ENCODE results near the gene PEX14.

Gene PEX14

DNA sequence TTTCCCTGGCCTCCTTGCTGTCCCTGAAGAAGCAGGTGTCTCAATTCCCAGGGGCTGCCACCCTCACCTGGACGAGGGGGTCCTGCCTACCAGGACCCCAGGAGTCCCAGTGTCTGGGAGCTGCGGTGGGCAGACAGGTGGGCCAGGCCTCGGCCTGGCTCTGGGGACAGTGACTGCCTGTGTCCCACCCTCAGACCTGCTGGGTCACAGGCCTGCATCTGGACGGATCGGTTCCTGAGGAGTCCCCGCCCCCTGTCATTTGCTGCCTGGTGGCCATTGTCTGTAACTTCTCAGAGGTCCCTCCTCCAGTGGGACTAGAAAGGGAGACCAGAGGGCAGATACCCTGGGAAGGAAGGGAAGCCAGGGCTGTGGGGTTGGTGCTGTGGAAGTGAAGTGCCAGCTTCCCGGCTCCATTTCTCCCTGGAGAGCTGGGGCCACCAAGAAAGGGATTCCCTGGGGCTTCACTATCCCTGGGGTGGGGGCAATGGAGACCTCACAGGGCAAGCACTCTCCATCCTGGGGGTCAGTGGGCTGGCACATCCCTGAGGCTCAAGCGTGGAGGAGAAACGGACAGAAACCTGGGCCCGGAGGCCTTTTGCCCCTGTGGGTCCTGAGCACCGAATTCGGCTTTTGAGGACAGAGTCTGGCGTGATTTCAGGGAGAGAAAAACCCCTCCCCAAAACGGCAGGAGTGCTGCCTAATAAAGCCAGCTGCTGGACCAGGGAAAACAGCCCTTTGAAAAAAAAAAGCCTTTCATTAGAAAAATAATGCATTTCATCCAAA is 157.3 kb downstream of the PEX14 start:
- DNase-seq (ENCODE audit: low read depth in 2 of 3, low spot score in 1 of 3): no peak

DNA sequence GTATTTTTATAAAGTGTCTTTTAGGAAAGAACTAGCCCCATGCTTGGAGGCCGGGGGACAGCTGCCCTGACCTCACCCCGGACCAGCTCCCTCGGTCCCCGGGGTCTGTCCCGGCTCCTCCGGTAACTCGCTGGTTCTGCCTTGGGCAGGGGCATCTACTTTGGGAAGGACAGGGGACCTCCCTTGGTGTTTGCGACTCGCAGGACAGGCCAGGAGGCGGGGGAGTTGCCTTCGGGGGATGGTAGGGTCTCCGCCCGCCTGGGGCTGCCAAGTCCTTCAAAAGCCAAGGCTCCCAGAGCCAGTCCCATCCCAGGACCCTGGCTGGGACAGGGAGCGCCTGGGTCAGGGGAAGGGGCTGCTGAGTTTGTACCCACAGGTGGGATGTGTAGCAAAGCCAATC is 157.9 kb downstream of the PEX14 start:
- DNase-seq (ENCODE audit: low read depth in 2 of 3, low spot score in 1 of 3): no peak

GRCh38 chr1:10633416-10633815 is 158.7 kb downstream of the PEX14 start:
- no peak for DNase-seq (ENCODE audit: low read depth in 2 of 3, low spot score in 1 of 3)

- no peak for DNase-seq (ENCODE audit: low read depth in 2 of 3, low spot score in 1 of 3)
Observed at GRCh38 chr1:10634075-10634427, 159.3 kb downstream of the PEX14 start.

- no peak for DNase-seq (ENCODE audit: low read depth in 2 of 3, low spot score in 1 of 3)
Observed at GRCh38 chr1:10634428-10635084, 159.8 kb downstream of the PEX14 start.

- DNase-seq (ENCODE audit: low read depth in 2 of 3, low spot score in 1 of 3): no peak
Observed at GRCh38 chr1:10635085-10635896, 160.5 kb downstream of the PEX14 start.

DNA sequence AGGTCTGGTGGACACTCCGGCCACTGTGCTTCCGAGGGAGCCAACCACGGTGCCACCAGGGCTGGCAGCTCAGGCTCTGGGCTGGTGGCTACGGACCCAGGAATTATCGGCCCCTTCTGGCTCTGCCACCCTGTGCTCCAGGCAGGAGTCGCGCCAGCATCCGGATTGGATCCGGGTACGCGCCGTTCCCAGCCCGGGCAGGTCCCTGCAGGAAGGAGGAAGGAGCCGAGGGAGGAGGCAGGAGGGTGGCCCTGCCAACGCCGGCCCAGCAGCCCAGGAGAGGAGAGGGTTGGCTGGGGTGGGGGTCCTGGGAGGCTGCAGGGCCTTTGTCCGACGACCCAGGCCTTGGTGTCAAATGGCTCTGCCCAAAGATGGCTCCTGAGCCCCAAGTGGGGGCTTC is 161.2 kb downstream of the PEX14 start:
- DNase-seq (ENCODE audit: low read depth in 2 of 3, low spot score in 1 of 3): no peak

DNA sequence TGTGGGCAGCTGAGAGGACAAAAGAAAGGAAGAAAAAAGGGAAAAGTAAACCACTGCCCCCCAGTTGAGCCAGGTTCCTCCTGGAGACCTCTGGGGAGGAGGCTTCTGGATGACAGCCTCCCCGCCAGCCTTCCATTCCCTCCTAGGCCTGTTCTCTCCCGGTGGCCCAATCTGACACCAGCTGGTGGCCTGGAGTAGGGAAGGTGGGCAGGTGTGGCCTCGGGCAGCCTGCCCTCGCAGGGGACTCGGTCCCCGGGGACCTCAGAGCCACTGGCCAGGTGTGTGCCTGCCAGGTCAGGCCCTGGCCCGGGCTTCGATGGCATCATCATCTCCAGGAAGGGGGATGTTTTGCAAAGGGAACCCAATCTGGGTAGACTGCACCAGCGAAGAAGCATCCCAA is 162.7 kb downstream of the PEX14 start:
- DNase-seq (ENCODE audit: low read depth in 2 of 3, low spot score in 1 of 3): no peak

DNA sequence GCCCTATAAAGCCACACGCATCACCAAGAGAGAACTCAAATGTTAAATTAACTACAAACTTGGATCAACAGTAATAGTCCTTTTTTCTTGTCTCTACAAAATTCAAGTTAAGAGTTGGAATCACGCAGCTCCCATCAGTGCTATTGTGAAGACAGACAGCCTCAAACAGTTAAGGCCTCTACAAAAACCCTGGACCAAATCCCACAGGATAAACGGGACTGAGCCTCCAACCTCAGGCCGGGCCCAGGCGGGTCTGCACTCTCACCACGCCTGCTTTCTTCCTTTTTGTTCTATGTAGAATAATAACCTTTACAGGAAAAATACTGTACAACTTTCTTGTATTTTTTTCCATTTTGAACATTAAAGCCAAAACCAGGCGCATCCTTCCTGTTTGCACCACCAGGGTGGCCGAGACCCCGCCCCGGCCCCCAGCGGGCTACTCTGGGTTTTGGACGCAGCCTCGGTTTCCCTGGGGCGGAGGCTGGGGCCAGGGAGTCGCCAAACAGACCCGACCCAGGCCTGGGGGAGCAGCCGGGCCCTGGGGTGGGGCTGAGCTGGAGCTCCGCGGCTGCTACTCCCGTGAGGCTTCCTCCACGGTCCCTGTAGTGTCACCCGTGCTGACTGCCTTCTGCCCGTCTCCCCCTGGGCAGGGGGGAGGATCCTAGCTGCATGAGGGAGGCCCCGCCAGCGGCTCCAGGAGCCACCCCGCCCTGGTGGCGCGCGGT is 163.2 kb downstream of the PEX14 start:
- no peak for DNase-seq (ENCODE audit: low read depth in 2 of 3, low spot score in 1 of 3)

- no peak for DNase-seq (ENCODE audit: low read depth in 2 of 3, low spot score in 1 of 3)
Observed at GRCh38 chr1:10638559-10639005, 163.8 kb downstream of the PEX14 start.

GRCh38 chr1:10639011-10639774 is 164.4 kb downstream of the PEX14 start:
- no peak for DNase-seq (ENCODE audit: low read depth in 2 of 3, low spot score in 1 of 3)

DNA sequence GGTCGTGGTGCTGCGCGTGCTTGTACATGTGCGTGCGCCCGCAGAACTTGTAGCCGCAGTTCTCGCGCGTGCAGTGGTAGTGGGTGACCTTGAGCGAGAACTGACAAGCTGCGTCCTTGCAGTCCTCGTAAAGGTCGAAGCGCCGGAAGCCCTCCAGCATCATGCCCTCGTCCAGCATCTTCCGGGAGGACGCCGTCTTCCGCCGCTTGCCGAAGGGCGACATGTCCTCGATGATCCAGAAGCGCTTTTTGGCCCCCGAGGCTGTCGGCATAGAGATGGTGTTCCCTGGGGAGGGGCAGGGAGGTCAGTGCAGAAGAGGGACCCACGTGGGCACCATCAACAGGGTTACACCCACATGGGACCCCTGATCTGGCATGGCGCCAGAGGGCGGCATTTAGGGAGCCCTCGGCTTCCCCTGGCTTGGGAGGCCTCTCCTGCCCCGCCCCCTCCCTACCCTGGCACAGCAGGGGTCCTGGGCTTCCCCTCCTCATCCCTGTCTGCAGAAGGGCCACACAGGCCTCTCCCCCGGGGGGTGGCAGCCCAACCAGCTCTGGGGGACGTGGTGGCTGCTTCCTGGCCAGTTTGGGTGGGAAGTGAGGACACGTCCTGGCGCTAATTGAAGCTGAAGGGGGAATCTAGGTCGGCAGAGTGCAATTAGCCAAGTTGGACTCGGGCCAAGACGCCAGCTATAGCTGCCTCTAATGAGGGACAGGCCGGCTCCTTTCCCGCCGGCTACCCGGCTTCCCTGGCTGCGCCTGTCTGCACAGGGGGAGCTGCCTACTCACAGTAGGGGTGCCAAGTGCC is 165.2 kb downstream of the PEX14 start:
- DNase-seq (ENCODE audit: low read depth in 2 of 3, low spot score in 1 of 3): no peak

- no peak for DNase-seq (ENCODE audit: low read depth in 2 of 3, low spot score in 1 of 3)
Observed at GRCh38 chr1:10640843-10641553, 166.2 kb downstream of the PEX14 start.

DNA sequence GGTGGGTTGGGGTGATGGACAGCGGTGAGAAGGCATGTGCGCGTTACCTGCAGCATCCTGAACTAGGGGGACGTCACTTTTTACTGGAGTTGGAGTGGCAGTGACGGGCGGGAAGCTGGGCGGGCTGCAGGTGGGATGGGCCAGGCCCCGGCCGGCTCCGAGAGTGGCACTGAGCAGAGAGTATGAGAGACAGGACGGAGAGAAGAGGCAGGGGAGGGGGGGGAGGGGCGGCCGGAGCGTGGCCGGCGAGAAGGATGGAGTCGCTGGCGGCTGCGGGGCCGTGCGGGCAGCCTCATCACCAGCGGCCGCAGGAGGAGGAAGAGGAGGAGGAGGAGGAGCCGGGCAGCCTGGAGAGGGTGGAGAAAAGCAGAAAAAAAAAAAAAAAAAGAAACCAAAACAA is 167.2 kb downstream of the PEX14 start:
- DNase-seq (ENCODE audit: low read depth in 2 of 3, low spot score in 1 of 3): no peak

GRCh38 chr1:10642403-10643080 is 167.8 kb downstream of the PEX14 start:
- no peak for DNase-seq (ENCODE audit: low read depth in 2 of 3, low spot score in 1 of 3)

GRCh38 chr1:10643607-10644306 is 169.0 kb downstream of the PEX14 start:
- no peak for DNase-seq (ENCODE audit: low read depth in 2 of 3, low spot score in 1 of 3)

DNA sequence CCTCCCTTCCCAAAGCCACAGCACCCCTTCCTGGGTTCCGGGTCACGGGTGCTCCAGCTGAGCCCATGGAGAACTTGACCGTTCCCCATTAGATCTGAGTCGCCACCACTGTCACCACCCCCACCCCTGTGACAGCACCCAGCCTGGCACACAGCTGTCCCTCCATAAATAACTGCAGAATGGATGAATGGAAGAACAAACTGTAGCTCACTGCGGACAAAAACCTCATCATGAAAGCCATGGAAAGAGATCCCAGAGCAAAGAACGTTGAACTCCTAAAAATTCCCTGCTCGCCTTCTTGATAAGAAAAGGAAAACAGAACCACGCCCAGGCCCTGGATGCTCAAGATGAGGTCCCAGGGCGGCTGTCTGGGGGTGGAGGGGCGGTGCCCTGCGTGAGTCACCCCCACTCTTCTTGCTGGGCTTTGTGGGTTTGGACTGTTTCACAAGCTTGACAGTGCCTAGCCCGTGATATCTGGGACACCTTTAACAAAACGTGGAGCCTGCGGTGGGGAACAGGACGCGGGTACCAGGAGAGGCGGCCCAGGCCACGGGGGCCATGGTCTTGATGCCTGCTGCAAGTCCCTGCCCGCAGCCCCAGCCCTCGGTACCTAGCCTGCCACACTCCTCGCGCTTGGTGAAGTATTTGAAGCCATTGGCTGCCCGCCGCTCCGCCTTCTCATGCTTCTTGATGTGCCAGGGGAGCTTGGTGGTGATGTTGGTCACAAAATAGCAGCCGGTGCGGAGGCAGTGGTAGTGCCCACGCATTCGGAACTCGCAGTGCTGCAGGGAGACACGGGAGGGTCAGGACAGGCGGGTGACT is 169.8 kb downstream of the PEX14 start:
- DNase-seq (ENCODE audit: low read depth in 2 of 3, low spot score in 1 of 3): no peak
